ENCODE results near the gene TWNK. TPM values are rescaled to one million over a fixed set of nuclear protein-coding genes. Genes with fewer than 3 reads are reported as not detected.
"Not testable (repeated sequence)": the region's sequence is repeated elsewhere in the genome, so short reads cannot be mapped to it uniquely, and the experiment has no call there.

Gene TWNK
- total RNA-seq, 1 experiment from 2014 or later = 14.6 TPM

- Histone ChIP-seq H3K4me3 (no peak overlapping the region), H3K9me3 (no peaks in the 10 kb centered on the region), H3K27me3 (no peaks in the 10 kb centered on the region), H3K36me3 (0 out of 2 replicates have a peak, but pooled peaks cover 2% of the 10 kb centered on the region)
- peak; percentile 75 for DNase-seq
Measured at GRCh38 chr10:101028446-101029337, 41.3 kb downstream of the TWNK start.

GRCh38 chr10:101029520-101030295 lies 42.4 kb downstream of the TWNK start:
- no peaks in the 10 kb centered on the region for H3K27me3 ChIP-seq
- no peaks in the 10 kb centered on the region for H3K9me3 ChIP-seq
- no peak overlapping the region for H3K4me3 ChIP-seq
- H3K36me3 ChIP-seq = peaks cover 6% of the 10 kb centered on the region
- no peak for DNase-seq

GRCh38 chr10:101030496-101031127 lies 43.3 kb downstream of the TWNK start:
- peak overlapping the region; percentile 67 for H3K4me3 ChIP-seq
- no peak for DNase-seq
- peaks cover 12% of the 10 kb centered on the region for H3K36me3 ChIP-seq

DNA sequence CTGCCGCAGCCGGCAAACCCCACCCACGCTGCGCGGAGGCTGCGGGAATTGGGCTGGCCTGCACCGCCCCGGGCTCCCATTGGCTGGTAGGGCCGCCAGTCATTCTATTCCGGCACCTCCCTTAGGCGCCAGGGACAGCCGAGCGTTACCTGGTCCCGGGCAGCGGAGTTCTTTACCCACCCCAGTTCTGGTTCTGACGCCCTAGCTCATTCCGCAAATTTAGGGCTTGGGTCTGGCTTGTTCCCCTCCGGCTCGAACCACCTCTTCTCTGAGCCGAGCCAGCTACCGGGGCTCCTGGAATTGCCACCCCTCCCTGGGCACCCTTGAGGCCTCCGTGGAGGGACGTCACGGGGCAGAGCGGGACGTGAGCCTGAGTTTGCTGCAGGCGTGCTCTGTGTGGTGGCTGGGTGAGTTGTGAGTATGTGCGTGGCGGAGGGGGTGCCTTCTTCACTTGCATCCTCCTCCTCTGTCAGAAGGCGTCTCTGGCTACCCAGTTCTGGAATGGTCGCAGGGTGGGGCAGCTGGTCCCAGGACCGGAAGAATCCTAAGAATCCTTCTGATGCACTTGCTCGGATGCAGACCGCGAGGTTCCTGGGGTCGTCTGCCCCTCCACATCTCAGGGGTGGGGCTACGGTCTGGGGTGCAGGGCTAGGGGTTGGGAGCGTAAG lies 43.9 kb downstream of the TWNK start, which contains the start of the genes PDZD7 and SFXN3:
TSS of gene PDZD7 (minus strand) at position 2 of the 668 bp plus-strand sequence. CDS start 910 bp downstream, outside the sequence.
TSS of gene SFXN3 (plus strand) at position 107 of the 668 bp plus-strand sequence. CDS start 3,461 bp downstream, outside the sequence.
- H3K4me3 ChIP-seq = peak within 1 kb of the TSS; percentile 67
- no peaks in the 10 kb centered on the region for H3K27me3 ChIP-seq
- DNase-seq = peak; percentile 96
- H3K36me3 ChIP-seq = peaks cover 13% of the 10 kb centered on the region
- no peaks in the 10 kb centered on the region for H3K9me3 ChIP-seq

More at GRCh38 chr10:101030496-101031127, 43.3 kb downstream of the TWNK start:
- H3K27me3 ChIP-seq = no peaks in the 10 kb centered on the region
- H3K9me3 ChIP-seq = no peaks in the 10 kb centered on the region

DNA sequence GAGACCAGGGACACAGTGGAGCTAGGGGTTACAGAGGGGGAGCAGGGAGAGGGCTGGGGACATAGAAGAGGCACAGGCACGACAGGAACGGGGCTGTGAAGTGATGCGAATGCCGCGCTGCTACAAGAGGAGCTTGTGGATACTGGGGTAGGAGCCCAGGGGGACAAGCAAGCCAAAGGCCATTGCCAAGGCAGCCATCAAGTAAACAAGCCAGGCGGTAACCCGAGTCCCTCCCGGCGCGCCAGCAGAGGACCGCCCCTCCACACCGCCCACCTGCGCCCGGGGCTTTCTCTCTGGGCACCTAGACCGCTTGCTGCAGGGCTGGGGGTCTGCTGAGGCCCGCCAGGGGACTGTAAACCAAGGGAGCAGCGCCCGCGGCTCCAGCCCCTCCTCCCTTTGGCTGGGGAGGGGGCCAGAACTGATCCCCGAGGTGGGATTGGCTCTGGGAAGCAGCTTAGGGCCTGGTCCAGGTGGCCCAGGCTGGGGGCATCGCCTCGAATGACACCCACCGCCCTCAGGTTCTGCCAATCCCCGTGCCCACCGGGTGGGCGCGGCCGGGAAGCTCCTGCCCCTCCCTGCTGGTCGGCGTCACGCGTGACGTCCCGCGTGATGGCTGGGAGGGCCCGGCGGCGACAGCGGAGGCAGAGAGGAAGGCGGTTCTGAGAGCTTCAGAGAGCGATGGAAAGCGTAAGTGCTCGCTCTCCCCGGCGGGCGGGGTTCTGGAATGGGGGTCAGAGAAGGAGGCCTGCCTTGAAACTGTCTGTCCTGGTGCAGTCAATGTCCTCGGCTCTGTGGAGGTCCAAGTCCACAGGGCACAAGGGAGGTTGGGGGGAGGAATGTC lies 44.7 kb downstream of the TWNK start:
- Histone ChIP-seq H3K4me3 (peak overlapping the region; percentile 67), H3K9me3 (no peaks in the 10 kb centered on the region), H3K27me3 (no peaks in the 10 kb centered on the region), H3K36me3 (peaks cover 20% of the 10 kb centered on the region)
- DNase-seq = peak; percentile 73

DNA sequence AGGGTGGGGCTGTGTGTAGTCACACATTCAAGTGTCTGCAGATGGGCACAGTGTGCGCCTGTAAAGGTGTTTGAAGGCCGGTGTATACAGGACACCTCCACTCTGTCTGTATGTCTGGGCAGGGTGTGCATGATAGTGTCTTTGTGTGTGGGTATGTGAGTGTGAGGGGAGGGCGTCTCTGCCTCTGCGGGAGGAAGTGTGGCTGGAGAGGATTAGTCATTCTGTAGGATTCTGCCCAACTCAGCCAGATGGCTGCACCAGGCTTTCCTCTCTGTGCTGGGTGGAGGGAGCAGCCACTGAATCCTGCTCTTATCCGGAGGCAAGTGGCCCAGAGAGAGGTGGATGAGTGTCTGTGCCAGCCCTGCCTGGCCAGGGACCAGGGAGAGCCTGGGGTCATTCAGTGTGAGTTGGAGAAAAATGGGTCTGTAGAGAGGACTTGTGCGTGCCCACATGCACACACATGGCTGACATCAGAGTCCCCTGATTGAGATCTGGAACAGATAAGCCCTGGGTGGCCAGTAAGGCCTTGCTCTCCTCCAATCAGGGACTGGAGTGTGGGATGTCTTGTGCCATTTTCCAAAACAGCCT lies 45.4 kb downstream of the TWNK start:
- peaks cover 27% of the 10 kb centered on the region for H3K36me3 ChIP-seq
- H3K9me3 ChIP-seq = no peaks in the 10 kb centered on the region
- DNase-seq = peak; percentile 91
- peak overlapping the region; percentile 67 for H3K4me3 ChIP-seq
- H3K27me3 ChIP-seq = no peaks in the 10 kb centered on the region

DNA sequence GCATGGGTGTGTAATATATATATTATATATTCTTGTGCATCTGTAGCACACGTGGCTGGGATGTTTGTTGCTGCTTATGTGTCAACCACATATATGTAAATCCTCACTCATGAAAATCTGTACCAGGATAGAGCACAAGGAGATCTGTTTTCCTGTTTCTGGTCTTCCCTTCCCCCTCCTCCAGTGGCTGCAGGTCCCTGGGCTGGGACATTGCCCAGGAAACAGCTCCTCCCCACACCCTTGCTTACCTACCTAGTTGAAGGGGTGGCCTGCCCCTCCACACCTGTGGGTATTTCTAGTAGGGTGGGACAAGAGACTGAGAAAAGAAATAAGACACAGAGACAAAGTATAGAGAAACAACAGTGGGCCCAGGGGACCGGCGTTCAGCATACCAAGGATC lies 45.9 kb downstream of the TWNK start:
- no peaks in the 10 kb centered on the region for H3K9me3 ChIP-seq
- no peak for DNase-seq
- peak overlapping the region; percentile 67 for H3K4me3 ChIP-seq

GRCh38 chr10:101034404-101034803 lies 47.1 kb downstream of the TWNK start:
- peaks cover 35% of the 10 kb centered on the region for H3K36me3 ChIP-seq
- DNase-seq, H3K27me3 ChIP-seq, H3K4me3 ChIP-seq, H3K9me3 ChIP-seq: not testable (repeated sequence)

More for the DNA sequence above, 45.9 kb downstream of the TWNK start:
- peaks cover 33% of the 10 kb centered on the region for H3K36me3 ChIP-seq
- H3K27me3 ChIP-seq = no peaks in the 10 kb centered on the region

DNA sequence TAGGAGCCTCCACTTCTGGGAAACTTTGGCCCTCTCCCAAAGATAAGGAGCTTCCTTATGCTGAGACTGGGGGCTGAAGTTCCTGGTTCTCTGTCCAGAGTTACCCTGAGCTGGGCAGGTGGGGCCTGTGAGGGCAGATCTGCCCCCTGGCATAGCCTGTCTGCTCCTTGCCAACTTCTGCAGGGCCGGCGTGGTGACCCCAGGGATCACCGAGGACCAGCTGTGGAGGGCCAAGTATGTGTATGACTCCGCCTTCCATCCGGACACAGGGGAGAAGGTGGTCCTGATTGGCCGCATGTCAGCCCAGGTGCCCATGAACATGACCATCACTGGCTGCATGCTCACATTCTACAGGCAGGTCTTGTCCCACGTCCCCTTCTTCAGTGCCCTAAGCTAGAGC lies 48.0 kb downstream of the TWNK start:
- no peak overlapping the region for H3K4me3 ChIP-seq
- no peaks in the 10 kb centered on the region for H3K27me3 ChIP-seq
- DNase-seq = no peak
- peaks cover 35% of the 10 kb centered on the region for H3K36me3 ChIP-seq
- no peaks in the 10 kb centered on the region for H3K9me3 ChIP-seq

DNA sequence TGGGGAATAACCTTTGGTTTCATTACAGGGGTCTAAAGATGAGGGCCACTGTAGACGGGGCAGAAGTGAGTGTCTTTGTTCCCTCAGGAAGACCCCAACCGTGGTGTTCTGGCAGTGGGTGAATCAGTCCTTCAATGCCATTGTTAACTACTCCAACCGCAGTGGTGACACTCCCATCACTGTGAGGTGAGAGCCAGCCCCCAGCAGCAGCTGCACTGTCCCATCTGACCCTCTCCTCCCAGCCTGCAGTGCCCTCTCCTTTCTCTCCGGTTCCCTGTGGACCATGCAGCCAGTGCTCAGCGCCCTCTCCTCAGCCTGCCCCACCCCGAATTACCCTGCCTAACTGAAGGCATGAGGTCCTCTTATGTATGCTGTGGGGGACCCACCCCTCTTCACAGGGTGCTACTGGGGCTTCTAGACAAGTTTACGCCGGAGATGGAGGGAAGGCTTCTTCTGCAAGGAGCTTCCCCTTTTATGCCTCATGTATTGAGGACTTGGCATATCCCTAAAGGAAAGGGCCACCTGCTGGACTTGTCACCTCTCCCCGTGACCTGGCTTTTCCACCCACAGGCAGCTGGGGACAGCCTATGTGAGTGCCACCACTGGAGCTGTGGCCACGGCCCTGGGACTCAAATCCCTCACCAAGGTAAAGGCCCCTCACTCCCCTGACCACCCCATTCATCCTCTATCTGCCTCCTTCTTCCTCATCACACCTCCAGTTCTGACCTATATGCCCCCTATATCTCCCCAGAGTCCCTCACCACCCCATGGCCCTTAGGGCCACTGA lies 48.8 kb downstream of the TWNK start:
- H3K4me3 ChIP-seq = no peak overlapping the region
- H3K36me3 ChIP-seq = peaks cover 35% of the 10 kb centered on the region
- no peaks in the 10 kb centered on the region for H3K9me3 ChIP-seq
- H3K27me3 ChIP-seq = no peaks in the 10 kb centered on the region
- DNase-seq = no peak

DNA sequence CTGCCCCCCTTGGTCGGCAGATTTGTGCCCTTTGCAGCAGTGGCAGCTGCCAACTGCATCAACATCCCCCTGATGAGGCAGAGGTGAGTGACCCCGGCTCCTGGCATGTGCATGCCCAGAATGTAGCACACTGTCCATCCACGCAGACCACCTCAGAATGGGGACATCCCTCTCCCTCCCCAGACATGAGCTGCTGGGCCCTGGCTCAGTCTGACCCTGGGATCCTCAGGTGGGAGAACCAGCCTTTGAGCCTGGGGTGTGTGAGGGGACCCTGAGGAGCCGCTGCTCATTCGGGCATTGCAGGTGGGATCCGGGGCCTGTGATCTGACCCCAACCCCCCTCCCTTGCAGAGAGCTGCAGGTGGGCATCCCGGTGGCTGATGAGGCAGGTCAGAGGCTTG lies 49.4 kb downstream of the TWNK start:
- peaks cover 35% of the 10 kb centered on the region for H3K36me3 ChIP-seq
- DNase-seq = no peak
- no peaks in the 10 kb centered on the region for H3K9me3 ChIP-seq
- no peak overlapping the region for H3K4me3 ChIP-seq
- H3K27me3 ChIP-seq = no peaks in the 10 kb centered on the region

GRCh38 chr10:101038484-101038883 lies 51.1 kb downstream of the TWNK start:
- Histone ChIP-seq H3K9me3 (no peaks in the 10 kb centered on the region), H3K36me3 (peaks cover 33% of the 10 kb centered on the region), H3K27me3 (no peaks in the 10 kb centered on the region), H3K4me3 (no peak overlapping the region)
- DNase-seq = no peak

GRCh38 chr10:101040061-101040460 lies 52.7 kb downstream of the TWNK start:
- H3K9me3 ChIP-seq = no peaks in the 10 kb centered on the region
- no peak overlapping the region for H3K4me3 ChIP-seq
- no peaks in the 10 kb centered on the region for H3K27me3 ChIP-seq
- no peak for DNase-seq
- peaks cover 28% of the 10 kb centered on the region for H3K36me3 ChIP-seq

GRCh38 chr10:101040851-101041250 lies 53.5 kb downstream of the TWNK start:
- peaks cover 26% of the 10 kb centered on the region for H3K36me3 ChIP-seq

More at GRCh38 chr10:101040851-101041250, 53.5 kb downstream of the TWNK start:
- no peak for DNase-seq
- Histone ChIP-seq H3K27me3 (no peaks in the 10 kb centered on the region), H3K9me3 (no peaks in the 10 kb centered on the region), H3K4me3 (no peak overlapping the region)
